HepG2 (cell line): ENCODE data around the gene ARFGEF2. TPM values are rescaled to one million over a fixed set of nuclear protein-coding genes. Genes with fewer than 3 reads are reported as not detected.
A peak's percentile ranks its signal among the peaks of the same experiment; 100 is the strongest.

Experiments used
- ATF5 ChIP-seq: sonication (generic); formaldehyde crosslinking; IDR thresholded peaks from 2 replicates; pipeline ENCODE4 v1.4.0; 2020; ENCODE audit warnings: mild to moderate bottlenecking, low read depth, missing genetic modification reagents
- CSRNP2 ChIP-seq: sonication (generic); formaldehyde crosslinking; conservative IDR thresholded peaks from 2 replicates; pipeline ENCODE4 v1.8.0; 2022; ENCODE audit warnings: low read depth, missing genetic modification reagents
- DNMT1 ChIP-seq: sonication (generic); formaldehyde crosslinking; IDR thresholded peaks from 2 replicates; pipeline ENCODE4 v1.5.1; 2020; ENCODE audit warnings: mild to moderate bottlenecking, missing genetic modification reagents
- ETS1 ChIP-seq: sonication (generic); formaldehyde crosslinking; IDR thresholded peaks from 2 replicates; pipeline ENCODE4 v1.4.0; 2020; ENCODE audit warnings: missing genetic modification reagents
- GATA4 ChIP-seq: sonication (generic); IDR thresholded peaks from 2 replicates; pipeline ENCODE4 v1.6.1; 2016; ENCODE audit warnings: antibody characterized with exemption, low read depth, borderline replicate concordance
- HOMEZ ChIP-seq: IDR thresholded peaks from 2 replicates; pipeline ENCODE4 v1.6.1; 2016; ENCODE audit warnings: low read depth
- IRF2 ChIP-seq: IDR thresholded peaks from 2 replicates; pipeline ENCODE4 v1.6.1; 2018; ENCODE audit warnings: missing genetic modification reagents, missing compliant biosample characterization
- POLR2G ChIP-seq: fragments of 200-400 bp; formaldehyde crosslinking; IDR thresholded peaks from 2 replicates; pipeline ENCODE4 v1.6.1; 2018; ENCODE audit warnings: mild to moderate bottlenecking, low read depth, low read length, moderate library complexity
- TFE3 ChIP-seq: IDR thresholded peaks from 2 replicates; pipeline ENCODE4 v1.6.1; 2016
- ZFP41 ChIP-seq: sonication (generic); formaldehyde crosslinking; IDR thresholded peaks from 2 replicates; pipeline ENCODE4 v1.4.0; 2020; ENCODE audit warnings: mild to moderate bottlenecking, missing genetic modification reagents, borderline replicate concordance
- ZIK1 ChIP-seq: sonication (generic); formaldehyde crosslinking; IDR thresholded peaks from 2 replicates; pipeline ENCODE4 v1.5.0; 2020; ENCODE audit warnings: mild to moderate bottlenecking, low read depth, missing genetic modification reagents, borderline replicate concordance
- ZNF33A ChIP-seq: sonication (generic); formaldehyde crosslinking; IDR thresholded peaks from 2 replicates; pipeline ENCODE4 v1.5.1; 2020; ENCODE audit warnings: missing genetic modification reagents, mild to moderate bottlenecking, moderate library complexity, borderline replicate concordance
- ZNF382 ChIP-seq: sonication (generic); formaldehyde crosslinking; IDR thresholded peaks from 2 replicates; pipeline ENCODE4 v1.5.0; 2020; ENCODE audit warnings: missing genetic modification reagents, mild to moderate bottlenecking, borderline replicate concordance
- ZNF484 ChIP-seq: sonication (generic); formaldehyde crosslinking; IDR thresholded peaks from 2 replicates; pipeline ENCODE4 v1.5.1; 2020; ENCODE audit warnings: mild to moderate bottlenecking, low read depth, missing genetic modification reagents, borderline replicate concordance
- ZNF710 ChIP-seq: sonication (generic); formaldehyde crosslinking; IDR thresholded peaks from 2 replicates; pipeline ENCODE4 v1.5.0; 2020; ENCODE audit warnings: mild to moderate bottlenecking, missing genetic modification reagents, borderline replicate concordance
- ZNF747 ChIP-seq: sonication (generic); formaldehyde crosslinking; IDR thresholded peaks from 2 replicates; pipeline ENCODE4 v1.8.1; 2023; ENCODE audit warnings: missing genetic modification reagents, mild to moderate bottlenecking, borderline replicate concordance
- ZNF768 ChIP-seq: sonication (generic); formaldehyde crosslinking; IDR thresholded peaks from 2 replicates; pipeline ENCODE4 v1.4.0; 2020; ENCODE audit warnings: missing genetic modification reagents
- ZSCAN29 ChIP-seq: sonication (generic); formaldehyde crosslinking; conservative IDR thresholded peaks from 2 replicates; pipeline ENCODE4 v1.4.0; 2020; ENCODE audit warnings: mild to moderate bottlenecking, missing genetic modification reagents
- polyA plus RNA-seq, 8 experiments: library from polyadenylated mRNA; depleted of rRNA in 3 of 8; stranded (reverse) in 7 of 8; unstranded in 1 of 8; fragments of >200 nt; fragmentation: Illumina TruSeq in 4 of 8; extraction: Trizol in 4 of 8; gene quantifications; 2 replicates each; pipeline versions ENCODE4 v1.2.1 to v1.2.3, GENCODE V29; 2011 to 2016; ENCODE audit warnings: low read depth in 4 of 8, missing spikeins in 1 of 8, mixed read lengths in 1 of 8; ENCODE audit not compliant: insufficient read depth in 1 of 8
- total RNA-seq, 5 experiments: library from RNA; depleted of rRNA; stranded (reverse); fragments of >200 nt; fragmentation: Illumina TruSeq; extraction: Trizol; gene quantifications; 2 replicates each; pipeline ENCODE4 v1.2.3, GENCODE V29; 2016; ENCODE audit warnings: low read depth in 1 of 5

The ARFGEF2 gene
- total and polyA plus RNA-seq, 2 of the 13 experiments (the other 11 are each of a cell fraction or from before 2014, with no cell fraction given): 44.0 to 60.8 TPM

- TF ChIP-seq ZIK1 (CRISPR knock-in tag): peak; percentile 38; the same call in 1 of the 2 replicates
- peak; percentile 98 for TF ChIP-seq TFE3 (CRISPR knock-in tag)
- TF ChIP-seq IRF2 (CRISPR knock-in tag): peak; percentile 90
- TF ChIP-seq ATF5 (CRISPR knock-in tag): peak; percentile 87; the same call in 1 of the 2 replicates
- TF ChIP-seq ZNF768 (CRISPR knock-in tag): no peak; the same call in 1 of the 2 replicates
- TF ChIP-seq ETS1 (CRISPR knock-in tag): peak; percentile 77; the same call in 1 of the 2 replicates
- peak; percentile 52; the same call in 1 of the 2 replicates for TF ChIP-seq HOMEZ (CRISPR knock-in tag)
- TF ChIP-seq ZFP41 (CRISPR knock-in tag): no peak
- TF ChIP-seq ZNF382: no peak
- TF ChIP-seq DNMT1 (CRISPR knock-in tag): no peak
- peak; percentile 66; the same call in 1 of the 2 replicates for TF ChIP-seq GATA4
- TF ChIP-seq ZNF747 (CRISPR knock-in tag): peak; percentile 71; the same call in 1 of the 2 replicates
- peak; percentile 90 for TF ChIP-seq ZNF710 (CRISPR knock-in tag)
- TF ChIP-seq ZNF33A (CRISPR knock-in tag): no peak
- 0 out of 2 replicates have a peak, but pooled peaks have one; percentile 89 for TF ChIP-seq CSRNP2 (CRISPR knock-in tag)
- no peak for TF ChIP-seq ZNF484
- peak; percentile 71; the same call in 1 of the 2 replicates for TF ChIP-seq ZSCAN29
- TF ChIP-seq POLR2G: peak; percentile 96
Measured at GRCh38 chr20:48921168-48921882, at the start of gene ARFGEF2 (continued).
